Activated naive CD8-positive, alpha-beta T cell (primary cell): ENCODE measurements around the gene NKX2-4.
"Not testable (repeated sequence)": the region's sequence is repeated elsewhere in the genome, so short reads cannot be mapped to it uniquely, and the experiment has no call there.

Experiments
- H3K27ac Mint-ChIP-seq: one replicate; pipeline ENCODE4 v1.8.0; 2021; ENCODE audit warnings: mixed read lengths
- H3K27me3 Mint-ChIP-seq: one replicate; pipeline ENCODE4 v1.8.0; 2021; ENCODE audit warnings: mixed read lengths
- H3K36me3 Mint-ChIP-seq: one replicate; pipeline ENCODE4 v1.8.0; 2021; ENCODE audit warnings: mixed read lengths
- H3K4me1 Mint-ChIP-seq: one replicate; pipeline ENCODE4 v1.8.0; 2021; ENCODE audit warnings: low read depth, mixed read lengths
- H3K4me3 Mint-ChIP-seq: one replicate; pipeline ENCODE4 v1.8.0; 2021; ENCODE audit warnings: mild to moderate bottlenecking, mixed read lengths
- H3K9me3 Mint-ChIP-seq: one replicate; pipeline ENCODE4 v1.8.0; 2021; ENCODE audit warnings: low read depth, mixed read lengths

NKX2-4 gene

DNA sequence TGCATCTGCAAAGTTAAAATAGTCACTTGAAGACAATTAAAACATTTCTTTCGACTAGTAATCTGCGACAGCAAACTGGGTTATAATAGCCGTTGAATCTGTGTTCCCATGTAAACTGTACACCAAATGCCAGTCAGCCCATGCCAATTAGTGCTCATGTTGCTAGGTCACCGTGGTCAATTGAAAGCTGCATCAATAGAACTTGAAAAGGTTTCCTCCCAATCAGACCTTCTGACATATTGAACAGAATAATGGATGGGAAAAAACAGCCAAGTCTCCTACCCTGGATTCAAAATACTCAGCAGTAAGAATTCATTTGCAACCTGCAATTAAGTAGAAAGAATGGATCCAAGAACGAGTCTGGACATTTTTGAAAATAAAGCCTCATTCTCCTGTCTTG is 11.2 kb downstream of the NKX2-4 start:
- H3K4me3 Mint-ChIP-seq, result no peak overlapping the region
- H3K27me3 Mint-ChIP-seq, result peaks cover 3% of the 10 kb centered on the region
- H3K36me3 Mint-ChIP-seq, result peaks cover 27% of the 10 kb centered on the region
- no peaks in the 10 kb centered on the region for H3K9me3 Mint-ChIP-seq
- no peak overlapping the region for H3K27ac Mint-ChIP-seq
- H3K4me1 Mint-ChIP-seq, result peaks cover under 1% of the 10 kb centered on the region

DNA sequence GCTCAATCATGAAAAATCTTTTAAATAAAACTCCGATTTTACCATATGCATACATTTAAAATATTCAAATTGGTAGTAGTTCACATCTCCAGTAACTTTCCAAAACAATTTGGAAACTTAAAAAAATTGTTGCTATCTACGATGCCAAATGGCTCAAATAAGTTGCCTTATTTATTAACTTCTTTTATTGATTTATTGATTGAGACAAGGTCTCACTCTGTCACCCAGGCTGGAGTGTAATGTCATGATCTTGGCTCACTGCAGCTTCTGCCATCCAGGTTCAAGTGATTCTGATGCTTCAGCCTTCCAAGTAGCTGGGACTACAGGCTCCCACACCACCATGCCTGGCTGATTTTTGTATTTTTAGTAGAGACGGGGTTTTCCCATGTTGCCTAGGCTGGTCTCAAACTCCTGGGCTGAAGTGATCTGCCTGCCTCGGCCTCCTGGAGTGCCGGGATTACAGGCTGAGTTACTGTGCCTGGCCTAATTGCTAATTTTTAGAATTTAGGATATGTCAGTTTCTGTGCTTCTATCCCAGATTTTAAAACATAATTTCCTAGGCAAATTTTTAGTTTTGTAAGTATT is 12.9 kb downstream of the NKX2-4 start:
- no peaks in the 10 kb centered on the region for H3K9me3 Mint-ChIP-seq
- H3K4me1 Mint-ChIP-seq, result no peaks in the 10 kb centered on the region
- no peaks in the 10 kb centered on the region for H3K27me3 Mint-ChIP-seq
- H3K27ac Mint-ChIP-seq, result no peak overlapping the region
- H3K4me3 Mint-ChIP-seq, result no peak overlapping the region
- peaks cover 22% of the 10 kb centered on the region for H3K36me3 Mint-ChIP-seq

GRCh38 chr20:21381619-21382018 is 15.7 kb downstream of the NKX2-4 start:
- H3K4me3 Mint-ChIP-seq, result no peak overlapping the region
- H3K9me3 Mint-ChIP-seq, result no peaks in the 10 kb centered on the region
- H3K27ac Mint-ChIP-seq, result no peak overlapping the region
- peaks cover 8% of the 10 kb centered on the region for H3K36me3 Mint-ChIP-seq
- peaks cover 1% of the 10 kb centered on the region for H3K4me1 Mint-ChIP-seq
- H3K27me3 Mint-ChIP-seq, result no peaks in the 10 kb centered on the region

GRCh38 chr20:21380711-21381110 is 16.6 kb downstream of the NKX2-4 start:
- H3K27me3 Mint-ChIP-seq, result no peaks in the 10 kb centered on the region
- peaks cover 5% of the 10 kb centered on the region for H3K36me3 Mint-ChIP-seq
- no peak overlapping the region for H3K4me3 Mint-ChIP-seq
- no peak overlapping the region for H3K27ac Mint-ChIP-seq
- H3K4me1 Mint-ChIP-seq, result peaks cover 1% of the 10 kb centered on the region
- no peaks in the 10 kb centered on the region for H3K9me3 Mint-ChIP-seq

GRCh38 chr20:21378259-21378658 is 19.1 kb downstream of the NKX2-4 start:
- Mint-ChIP-seq H3K27me3 (no peaks in the 10 kb centered on the region), H3K4me1 (peaks cover 6% of the 10 kb centered on the region), H3K36me3 (peaks cover 5% of the 10 kb centered on the region), H3K4me3 (no peak overlapping the region), H3K9me3 (no peaks in the 10 kb centered on the region), H3K27ac (no peak overlapping the region)

GRCh38 chr20:21377701-21378100 is 19.6 kb downstream of the NKX2-4 start:
- peaks cover 5% of the 10 kb centered on the region for H3K36me3 Mint-ChIP-seq
- H3K27ac Mint-ChIP-seq, result no peak overlapping the region
- H3K27me3 Mint-ChIP-seq, result no peaks in the 10 kb centered on the region
- H3K4me3 Mint-ChIP-seq, result no peak overlapping the region
- H3K9me3 Mint-ChIP-seq, result no peaks in the 10 kb centered on the region
- peaks cover 6% of the 10 kb centered on the region for H3K4me1 Mint-ChIP-seq

DNA sequence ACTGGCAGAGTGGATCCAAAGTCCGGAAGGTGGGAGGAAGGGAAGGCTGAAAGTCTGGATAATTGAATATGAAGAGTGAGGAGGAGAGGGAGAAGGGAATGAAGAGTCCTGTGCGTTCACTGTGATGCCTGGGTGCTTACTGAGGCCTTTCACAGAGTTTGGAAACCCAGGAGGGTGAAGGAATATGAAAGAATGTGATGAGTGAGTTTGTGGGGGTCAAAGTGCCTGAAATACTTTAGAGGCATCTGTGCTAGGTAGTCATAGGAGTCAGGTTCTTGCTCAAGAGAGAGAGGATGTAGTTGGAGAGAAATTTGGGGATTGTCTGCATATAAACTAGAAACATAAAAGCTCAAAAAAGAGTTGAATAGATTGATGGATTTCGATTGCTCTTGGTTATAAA is 20.7 kb downstream of the NKX2-4 start:
- peak overlapping the region; percentile 4 for H3K27ac Mint-ChIP-seq
- H3K36me3 Mint-ChIP-seq, result peaks cover 9% of the 10 kb centered on the region
- H3K4me3 Mint-ChIP-seq, result no peak overlapping the region
- no peaks in the 10 kb centered on the region for H3K9me3 Mint-ChIP-seq
- H3K4me1 Mint-ChIP-seq, result peaks cover 6% of the 10 kb centered on the region
- H3K27me3 Mint-ChIP-seq, result no peaks in the 10 kb centered on the region

- Mint-ChIP-seq H3K27ac (no peak overlapping the region), H3K27me3 (no peaks in the 10 kb centered on the region), H3K36me3 (peaks cover 8% of the 10 kb centered on the region), H3K4me1 (peaks cover 5% of the 10 kb centered on the region), H3K4me3 (no peak overlapping the region), H3K9me3 (no peaks in the 10 kb centered on the region)
Observed at GRCh38 chr20:21373436-21373835, 23.9 kb downstream of the NKX2-4 start.

DNA sequence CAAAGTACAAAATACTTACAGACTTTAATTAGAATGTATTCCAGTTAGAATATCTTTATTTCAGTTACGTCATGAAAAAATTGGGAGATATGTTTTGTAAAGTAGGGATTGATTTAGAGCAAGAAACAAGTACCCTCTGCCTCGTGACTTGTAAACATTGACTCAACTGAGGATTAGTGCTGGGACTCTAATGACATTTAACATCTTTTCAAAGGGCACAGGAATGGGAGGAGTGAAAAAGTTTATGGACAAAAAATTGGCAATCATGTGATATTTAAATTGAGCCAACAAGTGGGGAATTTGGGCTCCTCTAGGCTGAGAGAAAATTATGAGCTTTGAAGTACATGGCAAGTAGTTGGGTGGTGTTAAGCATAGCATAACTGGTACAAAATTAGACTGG is 25.3 kb downstream of the NKX2-4 start:
- Mint-ChIP-seq H3K9me3 (no peaks in the 10 kb centered on the region), H3K4me3 (no peak overlapping the region), H3K27me3 (no peaks in the 10 kb centered on the region), H3K36me3 (peaks cover 12% of the 10 kb centered on the region), H3K4me1 (peaks cover 5% of the 10 kb centered on the region), H3K27ac (no peak overlapping the region)

- no peak overlapping the region for H3K4me3 Mint-ChIP-seq
- peaks cover 5% of the 10 kb centered on the region for H3K4me1 Mint-ChIP-seq
- H3K27ac Mint-ChIP-seq, result no peak overlapping the region
- H3K9me3 Mint-ChIP-seq, result no peaks in the 10 kb centered on the region
- peaks cover 12% of the 10 kb centered on the region for H3K36me3 Mint-ChIP-seq
- H3K27me3 Mint-ChIP-seq, result no peaks in the 10 kb centered on the region
Observed at GRCh38 chr20:21371193-21371592, 26.1 kb downstream of the NKX2-4 start.

- Mint-ChIP-seq H3K4me3 (no peak overlapping the region), H3K36me3 (peaks cover 12% of the 10 kb centered on the region), H3K27ac (no peak overlapping the region), H3K27me3 (no peaks in the 10 kb centered on the region), H3K4me1 (peaks cover 4% of the 10 kb centered on the region), H3K9me3 (no peaks in the 10 kb centered on the region)
Observed at GRCh38 chr20:21368791-21369190, 28.5 kb downstream of the NKX2-4 start.

- not testable (repeated sequence) for H3K4me1 Mint-ChIP-seq, H3K9me3 Mint-ChIP-seq, H3K27me3 Mint-ChIP-seq, H3K4me3 Mint-ChIP-seq, H3K27ac Mint-ChIP-seq
- peaks cover 15% of the 10 kb centered on the region for H3K36me3 Mint-ChIP-seq
Observed at GRCh38 chr20:21366273-21366672, 31.1 kb downstream of the NKX2-4 start.

DNA sequence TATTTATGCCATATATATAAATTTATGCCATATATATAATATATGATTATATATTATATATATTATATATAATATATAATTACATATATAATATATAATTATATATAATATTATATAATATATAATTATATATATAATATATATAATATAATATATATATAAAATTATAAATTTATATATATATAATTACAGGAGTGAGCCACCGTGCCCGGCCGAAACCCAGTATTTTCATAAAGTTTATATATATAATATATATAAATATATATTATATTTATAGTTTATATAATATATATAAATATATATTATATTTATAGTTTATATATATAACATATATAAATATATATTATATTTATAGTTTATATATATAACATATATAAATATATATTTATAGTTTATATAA is 31.6 kb downstream of the NKX2-4 start:
- H3K9me3 Mint-ChIP-seq, result no peaks in the 10 kb centered on the region
- peaks cover 15% of the 10 kb centered on the region for H3K36me3 Mint-ChIP-seq
- H3K4me1 Mint-ChIP-seq, result no peaks in the 10 kb centered on the region
- no peak overlapping the region for H3K4me3 Mint-ChIP-seq
- no peaks in the 10 kb centered on the region for H3K27me3 Mint-ChIP-seq
- H3K27ac Mint-ChIP-seq, result no peak overlapping the region

GRCh38 chr20:21364413-21364812 is 32.9 kb downstream of the NKX2-4 start:
- H3K4me3 Mint-ChIP-seq, result no peak overlapping the region
- no peaks in the 10 kb centered on the region for H3K4me1 Mint-ChIP-seq
- no peak overlapping the region for H3K27ac Mint-ChIP-seq
- H3K9me3 Mint-ChIP-seq, result no peaks in the 10 kb centered on the region
- no peaks in the 10 kb centered on the region for H3K27me3 Mint-ChIP-seq
- peaks cover 18% of the 10 kb centered on the region for H3K36me3 Mint-ChIP-seq

- no peak overlapping the region for H3K4me3 Mint-ChIP-seq
- H3K36me3 Mint-ChIP-seq, result peaks cover 14% of the 10 kb centered on the region
- no peaks in the 10 kb centered on the region for H3K4me1 Mint-ChIP-seq
- H3K9me3 Mint-ChIP-seq, result no peaks in the 10 kb centered on the region
- no peaks in the 10 kb centered on the region for H3K27me3 Mint-ChIP-seq
- no peak overlapping the region for H3K27ac Mint-ChIP-seq
Observed at GRCh38 chr20:21361266-21361665, 36.1 kb downstream of the NKX2-4 start.

GRCh38 chr20:21360705-21361104 is 36.6 kb downstream of the NKX2-4 start:
- Mint-ChIP-seq H3K9me3 (no peaks in the 10 kb centered on the region), H3K36me3 (peaks cover 14% of the 10 kb centered on the region), H3K4me3 (no peak overlapping the region), H3K27me3 (no peaks in the 10 kb centered on the region), H3K4me1 (no peaks in the 10 kb centered on the region), H3K27ac (no peak overlapping the region)
